GM12891 (cell line): ENCODE results near the gene TAS2R4.

Source experiments
- PAX5 ChIP-seq: IDR thresholded peaks from 2 replicates; pipeline ENCODE4 v1.6.1; 2011; ENCODE audit warnings: low read length, moderate library complexity, mild to moderate bottlenecking; ENCODE audit not compliant: insufficient read depth, severe bottlenecking
- POLR2A ChIP-seq: IDR thresholded peaks from 2 replicates; pipeline ENCODE4 v1.6.1; 2011; ENCODE audit warnings: low read depth, low read length, control low read depth
- POLR2AphosphoS5 ChIP-seq: IDR thresholded peaks from 2 replicates; pipeline ENCODE4 v1.6.1; 2011; ENCODE audit warnings: low read depth, low read length, control low read depth
- TAF1 ChIP-seq: IDR thresholded peaks from 2 replicates; pipeline ENCODE4 v1.6.1; 2011; ENCODE audit warnings: low read depth, low read length, control low read depth

GRCh38 chr7:141776374-141776773 is at the start of gene TAS2R4:
- TF ChIP-seq TAF1, result no peak
- TF ChIP-seq POLR2AphosphoS5, result no peak
- TF ChIP-seq POLR2A, result no peak
- TF ChIP-seq PAX5, result no peak
